GM23338 (cell line): ENCODE data around the gene SARDH. TPM values are rescaled to one million over a fixed set of nuclear protein-coding genes. Genes with fewer than 3 reads are reported as not detected.

Experiments
- ATAC-seq: fragments of 200-7000 bp; cut with Tn5 transposase; 3 replicates; pipeline ENCODE4 v1.9.1; 2020
- DNase-seq: peaks from one replicate; pipeline ENCODE4 v3.0.0-alpha.2; 2015; ENCODE audit warnings: low spot score
- H2AFZ ChIP-seq: fragments of 200-600 bp; sonication (generic); 2 replicates; pipeline ENCODE4 v1.8.0; 2016; ENCODE audit warnings: antibody characterized with exemption, mild to moderate bottlenecking, moderate library complexity
- H3F3A ChIP-seq: fragments of 200-600 bp; sonication (generic); replicated peaks from 2 replicates; pipeline ENCODE4 v1.8.0; 2017; ENCODE audit warnings: antibody characterized with exemption, mixed run types, low read depth
- H3K27ac ChIP-seq: fragments of 200-600 bp; sonication (generic); 2 replicates; pipeline ENCODE4 v1.6.1; 2016; ENCODE audit warnings: low read depth
- H3K27me3 ChIP-seq: fragments of 200-600 bp; sonication (generic); 2 replicates; pipeline ENCODE4 v1.8.0; 2016; ENCODE audit warnings: mild to moderate bottlenecking, mixed run types, moderate library complexity; ENCODE audit not compliant: insufficient read depth
- H3K36me3 ChIP-seq: fragments of 200-600 bp; sonication (generic); 2 replicates; pipeline ENCODE4 v1.8.0; 2016; ENCODE audit warnings: mild to moderate bottlenecking; ENCODE audit not compliant: insufficient read depth
- H3K4me1 ChIP-seq: fragments of 200-600 bp; sonication (generic); 2 replicates; pipeline ENCODE4 v1.8.0; 2016; ENCODE audit warnings: mild to moderate bottlenecking, moderate library complexity; ENCODE audit not compliant: insufficient read depth
- H3K4me2 ChIP-seq: fragments of 200-600 bp; sonication (generic); 2 replicates; pipeline ENCODE4 v1.7.1; 2017; ENCODE audit warnings: mixed run types
- H3K4me3 ChIP-seq: fragments of 200-600 bp; sonication (generic); 2 replicates; pipeline ENCODE4 v1.6.1; 2016; ENCODE audit warnings: mixed run types
- H3K79me2 ChIP-seq: fragments of 200-600 bp; sonication (generic); replicated peaks from 2 replicates; pipeline ENCODE4 v1.8.0; 2017; ENCODE audit warnings: mild to moderate bottlenecking; ENCODE audit not compliant: insufficient read depth
- H3K9me2 ChIP-seq: fragments of 200-600 bp; sonication (generic); 2 replicates; pipeline ENCODE4 v1.8.0; 2017; ENCODE audit not compliant: insufficient read depth
- H4K20me1 ChIP-seq: fragments of 200-600 bp; sonication (generic); replicated peaks from 2 replicates; pipeline ENCODE4 v1.8.0; 2017; ENCODE audit warnings: mild to moderate bottlenecking; ENCODE audit not compliant: insufficient read depth
- H3K27ac Mint-ChIP-seq: 2 replicates; pipeline ENCODE4 v1.8.0; 2020; ENCODE audit warnings: inconsistent platforms, mild to moderate bottlenecking, moderate library complexity, mixed read lengths
- H3K27me3 Mint-ChIP-seq: 3 replicates; pipeline ENCODE4 v1.8.0; 2022; ENCODE audit warnings: low read depth, mild to moderate bottlenecking, moderate library complexity, mixed read lengths, inconsistent platforms; ENCODE audit not compliant: insufficient read depth, poor library complexity
- H3K36me3 Mint-ChIP-seq: 3 replicates; pipeline ENCODE4 v1.8.0; 2021; ENCODE audit warnings: low read depth, mild to moderate bottlenecking, inconsistent platforms, moderate library complexity, mixed read lengths
- H3K4me1 Mint-ChIP-seq: 3 replicates; pipeline ENCODE4 v1.8.0; 2020; ENCODE audit warnings: mild to moderate bottlenecking, inconsistent platforms, mixed read lengths
- H3K4me3 Mint-ChIP-seq: 3 replicates; pipeline ENCODE4 v1.8.0; 2021; ENCODE audit warnings: moderate library complexity, mild to moderate bottlenecking, inconsistent platforms, mixed read lengths
- H3K9me3 Mint-ChIP-seq: 3 replicates; pipeline ENCODE4 v1.8.0; 2020; ENCODE audit warnings: moderate library complexity, mild to moderate bottlenecking, inconsistent platforms, mixed read lengths
- CREB1 ChIP-seq: fragments of 250-450 bp; sonication (Bioruptor Pico); IDR thresholded peaks from 2 replicates; pipeline ENCODE4 v1.5.0; 2020; ENCODE audit warnings: low read depth, mild to moderate bottlenecking, moderate library complexity
- EZH2 ChIP-seq: fragments of 200-600 bp; sonication (generic); IDR thresholded peaks from one replicate; pipeline ENCODE4 v1.8.0; 2017; ENCODE audit warnings: antibody characterized with exemption, mild to moderate bottlenecking, low read depth; ENCODE audit not compliant: unreplicated experiment
- EZH2phosphoT487 ChIP-seq: fragments of 200-600 bp; sonication (generic); IDR thresholded peaks from one replicate; pipeline ENCODE4 v1.8.1; 2018; ENCODE audit warnings: antibody characterized with exemption; ENCODE audit not compliant: unreplicated experiment
- JUNB ChIP-seq: IDR thresholded peaks from one replicate; pipeline ENCODE4 v1.6.1; 2016; ENCODE audit warnings: antibody characterized with exemption; ENCODE audit not compliant: unreplicated experiment
- NANOG ChIP-seq: IDR thresholded peaks from 2 replicates; pipeline ENCODE4 v1.6.1; 2016; ENCODE audit warnings: antibody characterized with exemption, borderline replicate concordance
- POLR2AphosphoS5 ChIP-seq: IDR thresholded peaks from 2 replicates; pipeline ENCODE4 v1.6.1; 2016; ENCODE audit warnings: antibody characterized with exemption, low read depth
- ZNF114 ChIP-seq: fragments of 250-450 bp; sonication (Bioruptor Pico); IDR thresholded peaks from 2 replicates; pipeline ENCODE4 v1.5.0; 2020; ENCODE audit warnings: mild to moderate bottlenecking, moderate library complexity
- ZNF331 ChIP-seq: fragments of 250-450 bp; sonication (Bioruptor Pico); IDR thresholded peaks from 2 replicates; pipeline ENCODE4 v1.5.0; 2020; ENCODE audit warnings: low read depth, mild to moderate bottlenecking, moderate library complexity
- polyA plus RNA-seq: library from polyadenylated mRNA; unstranded; fragments of >200 nt; fragmentation: Nextera tagmentation; extraction: Ambion mirVana; gene quantifications from 2 replicates; pipeline ENCODE4 v1.2.1, GENCODE V29; 2016
- total RNA-seq: library from RNA; depleted of rRNA; stranded (reverse); fragments of >200 nt; shearing (Covaris generic); gene quantifications from 2 replicates; pipeline ENCODE4 v1.2.3, GENCODE V29; 2014
- TF ChIP-seq, protein P1 (sequence below), 2 experiments: fragments of 200-600 bp in 1 of 2; sonication (generic) in 1 of 2; conservative IDR thresholded peaks; 2 replicates each; pipeline versions ENCODE4 v1.5.1 to v1.6.1; 2016 to 2017; ENCODE audit warnings: antibody characterized with exemption in 2 of 2, low read depth in 2 of 2, mild to moderate bottlenecking in 2 of 2, moderate library complexity in 1 of 2
- TF ChIP-seq, protein P2 (sequence below): IDR thresholded peaks from 2 replicates; pipeline ENCODE4 v1.6.1; 2016; ENCODE audit warnings: antibody characterized with exemption
- TF ChIP-seq, protein P3 (sequence below): fragments of 250-450 bp; sonication (Bioruptor Pico); IDR thresholded peaks from 2 replicates; pipeline ENCODE4 v1.5.0; 2020; ENCODE audit warnings: mild to moderate bottlenecking, moderate library complexity

Gene SARDH
- total and polyA plus RNA-seq, 2 experiments from 2014 or later: 2.8 to 10.4 TPM

DNA sequence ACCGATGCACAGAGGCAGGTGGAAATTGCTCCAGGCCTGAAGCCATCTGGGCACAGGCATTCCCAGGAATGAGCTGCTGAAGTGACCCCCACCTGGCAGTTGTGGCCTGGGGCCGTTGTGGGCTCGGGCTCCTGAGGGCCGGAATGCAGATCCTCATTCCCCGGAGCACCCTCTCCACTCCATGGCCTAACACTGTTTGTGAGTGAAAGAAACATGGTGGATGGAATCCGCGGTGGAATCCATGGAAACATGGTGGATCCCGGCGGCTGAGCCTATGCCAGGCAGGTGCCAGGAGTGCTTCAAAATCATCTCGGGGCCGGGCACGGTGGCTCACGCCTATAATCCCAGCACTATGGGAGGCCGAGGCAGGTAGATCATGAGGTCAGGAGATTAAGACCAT lies 3.6 kb upstream of the SARDH start:
- peaks cover 11% of the 10 kb centered on the region for H3K4me1 Mint-ChIP-seq
- no peaks in the 10 kb centered on the region for H3K9me2 ChIP-seq
- H3K36me3 ChIP-seq: no peaks in the 10 kb centered on the region
- no peak overlapping the region for H2AFZ ChIP-seq
- peaks cover 9% of the 10 kb centered on the region for H3K4me1 ChIP-seq
- H3K79me2 ChIP-seq: no peaks in the 10 kb centered on the region
- no peak overlapping the region for H3K27ac ChIP-seq
- H3K27me3 ChIP-seq: no peaks in the 10 kb centered on the region
- no peak overlapping the region for H3K4me2 ChIP-seq
- H4K20me1 ChIP-seq: no peaks in the 10 kb centered on the region
- H3K4me3 ChIP-seq: no peak overlapping the region
- H3K27ac Mint-ChIP-seq: no peak overlapping the region
- no peak for DNase-seq
- peaks cover 10% of the 10 kb centered on the region for H3K9me3 Mint-ChIP-seq
- ATAC-seq: no peak
- TF ChIP-seq JUNB (no peak), ZNF114 (no peak), POLR2AphosphoS5 (no peak), NANOG (no peak), CREB1 (CRISPR knock-in tag) (no peak), EZH2 (no peak)
- TF ChIP-seq, protein P1, sequence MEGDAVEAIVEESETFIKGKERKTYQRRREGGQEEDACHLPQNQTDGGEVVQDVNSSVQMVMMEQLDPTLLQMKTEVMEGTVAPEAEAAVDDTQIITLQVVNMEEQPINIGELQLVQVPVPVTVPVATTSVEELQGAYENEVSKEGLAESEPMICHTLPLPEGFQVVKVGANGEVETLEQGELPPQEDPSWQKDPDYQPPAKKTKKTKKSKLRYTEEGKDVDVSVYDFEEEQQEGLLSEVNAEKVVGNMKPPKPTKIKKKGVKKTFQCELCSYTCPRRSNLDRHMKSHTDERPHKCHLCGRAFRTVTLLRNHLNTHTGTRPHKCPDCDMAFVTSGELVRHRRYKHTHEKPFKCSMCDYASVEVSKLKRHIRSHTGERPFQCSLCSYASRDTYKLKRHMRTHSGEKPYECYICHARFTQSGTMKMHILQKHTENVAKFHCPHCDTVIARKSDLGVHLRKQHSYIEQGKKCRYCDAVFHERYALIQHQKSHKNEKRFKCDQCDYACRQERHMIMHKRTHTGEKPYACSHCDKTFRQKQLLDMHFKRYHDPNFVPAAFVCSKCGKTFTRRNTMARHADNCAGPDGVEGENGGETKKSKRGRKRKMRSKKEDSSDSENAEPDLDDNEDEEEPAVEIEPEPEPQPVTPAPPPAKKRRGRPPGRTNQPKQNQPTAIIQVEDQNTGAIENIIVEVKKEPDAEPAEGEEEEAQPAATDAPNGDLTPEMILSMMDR (conservative IDR thresholded peaks at IDR 0.05; ENCODE audit: low read depth in 2 of 2): no peak
- TF ChIP-seq, protein P2, sequence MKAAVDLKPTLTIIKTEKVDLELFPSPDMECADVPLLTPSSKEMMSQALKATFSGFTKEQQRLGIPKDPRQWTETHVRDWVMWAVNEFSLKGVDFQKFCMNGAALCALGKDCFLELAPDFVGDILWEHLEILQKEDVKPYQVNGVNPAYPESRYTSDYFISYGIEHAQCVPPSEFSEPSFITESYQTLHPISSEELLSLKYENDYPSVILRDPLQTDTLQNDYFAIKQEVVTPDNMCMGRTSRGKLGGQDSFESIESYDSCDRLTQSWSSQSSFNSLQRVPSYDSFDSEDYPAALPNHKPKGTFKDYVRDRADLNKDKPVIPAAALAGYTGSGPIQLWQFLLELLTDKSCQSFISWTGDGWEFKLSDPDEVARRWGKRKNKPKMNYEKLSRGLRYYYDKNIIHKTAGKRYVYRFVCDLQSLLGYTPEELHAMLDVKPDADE: no peak
- no peaks in the 10 kb centered on the region for H3F3A ChIP-seq
- no peak overlapping the region for H3K4me3 Mint-ChIP-seq
- H3K27me3 Mint-ChIP-seq: peaks cover 4% of the 10 kb centered on the region
- no peaks in the 10 kb centered on the region for H3K36me3 Mint-ChIP-seq

DNA sequence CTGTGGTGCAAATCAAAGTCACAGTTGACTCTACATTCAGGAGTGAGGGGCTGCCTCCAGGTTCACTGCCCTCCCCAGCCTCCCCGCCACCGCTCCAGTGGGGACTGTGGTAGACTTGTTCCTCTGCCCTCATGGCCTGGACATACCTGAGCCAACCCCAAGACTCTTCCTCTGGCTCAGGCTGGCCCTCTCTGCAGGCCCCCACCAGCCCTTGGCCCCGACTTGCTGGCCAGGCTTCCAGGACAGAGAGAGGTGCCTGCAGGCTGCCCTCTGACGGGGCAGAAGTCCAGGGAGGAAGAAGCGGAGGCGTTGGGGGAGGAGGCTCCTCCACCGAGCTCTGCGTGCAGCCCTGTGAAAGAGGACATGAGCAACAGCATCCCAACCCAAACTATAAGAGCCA lies 2.8 kb upstream of the SARDH start:
- no peaks in the 10 kb centered on the region for H4K20me1 ChIP-seq
- Mint-ChIP-seq H3K27ac (no peak overlapping the region), H3K36me3 (no peaks in the 10 kb centered on the region), H3K4me1 (peaks cover 18% of the 10 kb centered on the region), H3K9me3 (peaks cover 3% of the 10 kb centered on the region; the same call in 2 of the 3 replicates), H3K4me3 (no peak overlapping the region), H3K27me3 (peaks cover 4% of the 10 kb centered on the region)
- no peaks in the 10 kb centered on the region for H3K36me3 ChIP-seq
- ATAC-seq: no peak
- peaks cover 12% of the 10 kb centered on the region for H3K4me1 ChIP-seq
- no peak for TF ChIP-seq NANOG
- TF ChIP-seq, protein P2: no peak
- TF ChIP-seq, protein P3, sequence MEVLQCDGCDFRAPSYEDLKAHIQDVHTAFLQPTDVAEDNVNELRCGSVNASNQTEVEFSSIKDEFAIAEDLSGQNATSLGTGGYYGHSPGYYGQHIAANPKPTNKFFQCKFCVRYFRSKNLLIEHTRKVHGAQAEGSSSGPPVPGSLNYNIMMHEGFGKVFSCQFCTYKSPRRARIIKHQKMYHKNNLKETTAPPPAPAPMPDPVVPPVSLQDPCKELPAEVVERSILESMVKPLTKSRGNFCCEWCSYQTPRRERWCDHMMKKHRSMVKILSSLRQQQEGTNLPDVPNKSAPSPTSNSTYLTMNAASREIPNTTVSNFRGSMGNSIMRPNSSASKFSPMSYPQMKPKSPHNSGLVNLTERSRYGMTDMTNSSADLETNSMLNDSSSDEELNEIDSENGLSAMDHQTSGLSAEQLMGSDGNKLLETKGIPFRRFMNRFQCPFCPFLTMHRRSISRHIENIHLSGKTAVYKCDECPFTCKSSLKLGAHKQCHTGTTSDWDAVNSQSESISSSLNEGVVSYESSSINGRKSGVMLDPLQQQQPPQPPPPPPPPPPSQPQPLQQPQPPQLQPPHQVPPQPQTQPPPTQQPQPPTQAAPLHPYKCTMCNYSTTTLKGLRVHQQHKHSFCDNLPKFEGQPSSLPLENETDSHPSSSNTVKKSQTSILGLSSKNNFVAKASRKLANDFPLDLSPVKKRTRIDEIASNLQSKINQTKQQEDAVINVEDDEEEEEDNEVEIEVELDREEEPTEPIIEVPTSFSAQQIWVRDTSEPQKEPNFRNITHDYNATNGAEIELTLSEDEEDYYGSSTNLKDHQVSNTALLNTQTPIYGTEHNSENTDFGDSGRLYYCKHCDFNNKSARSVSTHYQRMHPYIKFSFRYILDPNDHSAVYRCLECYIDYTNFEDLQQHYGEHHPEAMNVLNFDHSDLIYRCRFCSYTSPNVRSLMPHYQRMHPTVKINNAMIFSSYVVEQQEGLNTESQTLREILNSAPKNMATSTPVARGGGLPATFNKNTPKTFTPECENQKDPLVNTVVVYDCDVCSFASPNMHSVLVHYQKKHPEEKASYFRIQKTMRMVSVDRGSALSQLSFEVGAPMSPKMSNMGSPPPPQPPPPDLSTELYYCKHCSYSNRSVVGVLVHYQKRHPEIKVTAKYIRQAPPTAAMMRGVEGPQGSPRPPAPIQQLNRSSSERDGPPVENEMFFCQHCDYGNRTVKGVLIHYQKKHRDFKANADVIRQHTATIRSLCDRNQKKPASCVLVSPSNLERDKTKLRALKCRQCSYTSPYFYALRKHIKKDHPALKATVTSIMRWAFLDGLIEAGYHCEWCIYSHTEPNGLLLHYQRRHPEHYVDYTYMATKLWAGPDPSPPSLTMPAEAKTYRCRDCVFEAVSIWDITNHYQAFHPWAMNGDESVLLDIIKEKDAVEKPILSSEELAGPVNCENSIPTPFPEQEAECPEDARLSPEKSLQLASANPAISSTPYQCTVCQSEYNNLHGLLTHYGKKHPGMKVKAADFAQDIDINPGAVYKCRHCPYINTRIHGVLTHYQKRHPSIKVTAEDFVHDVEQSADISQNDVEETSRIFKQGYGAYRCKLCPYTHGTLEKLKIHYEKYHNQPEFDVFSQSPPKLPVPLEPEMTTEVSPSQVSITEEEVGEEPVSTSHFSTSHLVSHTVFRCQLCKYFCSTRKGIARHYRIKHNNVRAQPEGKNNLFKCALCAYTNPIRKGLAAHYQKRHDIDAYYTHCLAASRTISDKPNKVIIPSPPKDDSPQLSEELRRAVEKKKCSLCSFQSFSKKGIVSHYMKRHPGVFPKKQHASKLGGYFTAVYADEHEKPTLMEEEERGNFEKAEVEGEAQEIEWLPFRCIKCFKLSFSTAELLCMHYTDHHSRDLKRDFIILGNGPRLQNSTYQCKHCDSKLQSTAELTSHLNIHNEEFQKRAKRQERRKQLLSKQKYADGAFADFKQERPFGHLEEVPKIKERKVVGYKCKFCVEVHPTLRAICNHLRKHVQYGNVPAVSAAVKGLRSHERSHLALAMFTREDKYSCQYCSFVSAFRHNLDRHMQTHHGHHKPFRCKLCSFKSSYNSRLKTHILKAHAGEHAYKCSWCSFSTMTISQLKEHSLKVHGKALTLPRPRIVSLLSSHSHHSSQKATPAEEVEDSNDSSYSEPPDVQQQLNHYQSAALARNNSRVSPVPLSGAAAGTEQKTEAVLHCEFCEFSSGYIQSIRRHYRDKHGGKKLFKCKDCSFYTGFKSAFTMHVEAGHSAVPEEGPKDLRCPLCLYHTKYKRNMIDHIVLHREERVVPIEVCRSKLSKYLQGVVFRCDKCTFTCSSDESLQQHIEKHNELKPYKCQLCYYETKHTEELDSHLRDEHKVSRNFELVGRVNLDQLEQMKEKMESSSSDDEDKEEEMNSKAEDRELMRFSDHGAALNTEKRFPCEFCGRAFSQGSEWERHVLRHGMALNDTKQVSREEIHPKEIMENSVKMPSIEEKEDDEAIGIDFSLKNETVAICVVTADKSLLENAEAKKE (CRISPR knock-in tag): no peak
- TF ChIP-seq EZH2phosphoT487: no peak
- TF ChIP-seq JUNB: no peak
- TF ChIP-seq ZNF331: no peak
- no peak for TF ChIP-seq EZH2
- TF ChIP-seq POLR2AphosphoS5: no peak
- H3F3A ChIP-seq: no peaks in the 10 kb centered on the region
- no peak for DNase-seq
- H3K9me2 ChIP-seq: no peaks in the 10 kb centered on the region
- H3K4me3 ChIP-seq: no peak overlapping the region
- H3K27me3 ChIP-seq: no peaks in the 10 kb centered on the region
- H3K4me2 ChIP-seq: no peak overlapping the region
- H3K79me2 ChIP-seq: no peaks in the 10 kb centered on the region
- H2AFZ ChIP-seq: no peak overlapping the region
- H3K27ac ChIP-seq: no peak overlapping the region
